Nephron (organoid): ENCODE data around the gene PRKG1.

Experiments
- H3K27ac Mint-ChIP-seq, 3 experiments: 2 replicates each; pipeline ENCODE4 v1.8.0; 2020; ENCODE audit warnings: mixed read lengths in 3 of 3, mild to moderate bottlenecking in 2 of 3, moderate library complexity in 1 of 3
- H3K27me3 Mint-ChIP-seq: 2 replicates; pipeline ENCODE4 v1.8.0; 2021; ENCODE audit warnings: low read depth, mild to moderate bottlenecking, moderate library complexity, mixed read lengths
- H3K36me3 Mint-ChIP-seq: 2 replicates; pipeline ENCODE4 v1.8.0; 2020; ENCODE audit warnings: low read depth, mixed read lengths
- H3K4me1 Mint-ChIP-seq: 2 replicates; pipeline ENCODE4 v1.8.0; 2020; ENCODE audit warnings: mixed read lengths
- H3K4me3 Mint-ChIP-seq, 3 experiments: 2 replicates each; pipeline ENCODE4 v1.8.0; 2020; ENCODE audit warnings: mild to moderate bottlenecking in 3 of 3, mixed read lengths in 3 of 3, moderate library complexity in 2 of 3
- H3K9me3 Mint-ChIP-seq: 2 replicates; pipeline ENCODE4 v1.8.0; 2020; ENCODE audit warnings: mixed read lengths
- TF ChIP-seq, protein P1 (sequence below), 3 experiments: fragments of 200-600 bp; sonication (generic); IDR thresholded peaks; one replicate each; pipeline ENCODE4 v1.5.0; 2021; ENCODE audit warnings: antibody characterized with exemption in 3 of 3; ENCODE audit not compliant: unreplicated experiment in 3 of 3

The PRKG1 gene

GRCh38 chr10:52185256-52185655 lies 1111.0 kb downstream of the PRKG1 start:
- H3K4me1 Mint-ChIP-seq, result no peaks in the 10 kb centered on the region
- H3K27me3 Mint-ChIP-seq, result no peaks in the 10 kb centered on the region
- H3K4me3 Mint-ChIP-seq, result no peak overlapping the region
- peaks cover 4% of the 10 kb centered on the region for H3K36me3 Mint-ChIP-seq
- peaks cover 7% of the 10 kb centered on the region for H3K9me3 Mint-ChIP-seq
- TF ChIP-seq, protein P1, sequence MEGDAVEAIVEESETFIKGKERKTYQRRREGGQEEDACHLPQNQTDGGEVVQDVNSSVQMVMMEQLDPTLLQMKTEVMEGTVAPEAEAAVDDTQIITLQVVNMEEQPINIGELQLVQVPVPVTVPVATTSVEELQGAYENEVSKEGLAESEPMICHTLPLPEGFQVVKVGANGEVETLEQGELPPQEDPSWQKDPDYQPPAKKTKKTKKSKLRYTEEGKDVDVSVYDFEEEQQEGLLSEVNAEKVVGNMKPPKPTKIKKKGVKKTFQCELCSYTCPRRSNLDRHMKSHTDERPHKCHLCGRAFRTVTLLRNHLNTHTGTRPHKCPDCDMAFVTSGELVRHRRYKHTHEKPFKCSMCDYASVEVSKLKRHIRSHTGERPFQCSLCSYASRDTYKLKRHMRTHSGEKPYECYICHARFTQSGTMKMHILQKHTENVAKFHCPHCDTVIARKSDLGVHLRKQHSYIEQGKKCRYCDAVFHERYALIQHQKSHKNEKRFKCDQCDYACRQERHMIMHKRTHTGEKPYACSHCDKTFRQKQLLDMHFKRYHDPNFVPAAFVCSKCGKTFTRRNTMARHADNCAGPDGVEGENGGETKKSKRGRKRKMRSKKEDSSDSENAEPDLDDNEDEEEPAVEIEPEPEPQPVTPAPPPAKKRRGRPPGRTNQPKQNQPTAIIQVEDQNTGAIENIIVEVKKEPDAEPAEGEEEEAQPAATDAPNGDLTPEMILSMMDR (IDR thresholded peaks at IDR 0.05; ENCODE audit: unreplicated experiment in 3 of 3), result no peak
- no peak overlapping the region for H3K27ac Mint-ChIP-seq

GRCh38 chr10:52187521-52188258 lies 1113.4 kb downstream of the PRKG1 start:
- Mint-ChIP-seq H3K27ac (no peak overlapping the region), H3K27me3 (no peaks in the 10 kb centered on the region), H3K4me3 (no peak overlapping the region), H3K9me3 (peaks cover 2% of the 10 kb centered on the region), H3K36me3 (no peaks in the 10 kb centered on the region), H3K4me1 (no peaks in the 10 kb centered on the region)
- TF ChIP-seq, protein P1 (IDR thresholded peaks at IDR 0.05; ENCODE audit: unreplicated experiment in 3 of 3), result no peak

DNA sequence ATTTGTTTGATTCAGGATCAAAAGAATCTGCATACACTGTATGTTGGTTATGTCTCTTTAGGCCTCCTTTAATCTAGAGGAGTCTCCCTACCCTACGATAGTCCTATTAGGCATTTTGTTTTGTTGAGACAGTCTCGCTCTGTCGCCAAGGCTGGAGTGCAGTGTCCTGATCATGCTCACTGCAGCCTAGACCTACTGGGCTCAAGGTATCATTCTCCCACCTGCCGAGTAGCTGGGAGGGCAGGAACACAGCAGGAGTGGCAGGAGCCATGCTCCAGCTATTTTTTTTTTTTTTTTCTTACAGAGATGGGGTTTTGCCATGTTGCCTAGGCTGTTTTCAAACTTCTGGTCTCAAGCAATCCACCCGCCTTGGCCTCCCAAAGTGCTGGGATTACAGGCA lies 1116.8 kb downstream of the PRKG1 start:
- Mint-ChIP-seq H3K4me3 (no peak overlapping the region), H3K27ac (no peak overlapping the region), H3K4me1 (no peaks in the 10 kb centered on the region), H3K36me3 (no peaks in the 10 kb centered on the region), H3K27me3 (no peaks in the 10 kb centered on the region), H3K9me3 (no peaks in the 10 kb centered on the region)
- TF ChIP-seq, protein P1 (IDR thresholded peaks at IDR 0.05; ENCODE audit: unreplicated experiment in 3 of 3), result no peak

- Mint-ChIP-seq H3K36me3 (no peaks in the 10 kb centered on the region), H3K9me3 (no peaks in the 10 kb centered on the region), H3K4me3 (no peak overlapping the region), H3K4me1 (no peaks in the 10 kb centered on the region), H3K27me3 (no peaks in the 10 kb centered on the region), H3K27ac (no peak overlapping the region)
- TF ChIP-seq, protein P1 (IDR thresholded peaks at IDR 0.05; ENCODE audit: unreplicated experiment in 3 of 3), result no peak
Measured at GRCh38 chr10:52194191-52194590, 1119.9 kb downstream of the PRKG1 start.

DNA sequence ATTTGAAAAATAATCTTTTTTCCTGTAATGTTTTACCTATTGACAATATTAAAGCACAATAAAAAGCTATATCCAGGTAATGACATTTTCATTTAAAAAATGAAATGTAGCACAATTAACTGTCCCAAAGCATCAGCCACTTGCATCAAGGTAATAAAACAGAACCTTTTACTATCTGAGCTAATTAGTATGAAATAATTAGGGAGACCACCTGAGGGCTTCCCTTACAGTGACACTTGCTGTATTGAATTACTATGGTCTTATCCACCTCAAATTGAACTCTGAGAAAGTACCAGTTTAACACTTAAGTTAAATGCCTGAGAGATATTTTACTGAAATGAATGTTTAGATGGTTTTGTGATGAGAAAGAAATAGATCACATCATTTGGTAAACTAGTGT lies 1120.4 kb downstream of the PRKG1 start:
- no peaks in the 10 kb centered on the region for H3K4me1 Mint-ChIP-seq
- no peaks in the 10 kb centered on the region for H3K9me3 Mint-ChIP-seq
- no peak overlapping the region for H3K27ac Mint-ChIP-seq
- no peak overlapping the region for H3K4me3 Mint-ChIP-seq
- H3K27me3 Mint-ChIP-seq, result no peaks in the 10 kb centered on the region
- no peaks in the 10 kb centered on the region for H3K36me3 Mint-ChIP-seq
- TF ChIP-seq, protein P1 (IDR thresholded peaks at IDR 0.05; ENCODE audit: unreplicated experiment in 3 of 3), result no peak

DNA sequence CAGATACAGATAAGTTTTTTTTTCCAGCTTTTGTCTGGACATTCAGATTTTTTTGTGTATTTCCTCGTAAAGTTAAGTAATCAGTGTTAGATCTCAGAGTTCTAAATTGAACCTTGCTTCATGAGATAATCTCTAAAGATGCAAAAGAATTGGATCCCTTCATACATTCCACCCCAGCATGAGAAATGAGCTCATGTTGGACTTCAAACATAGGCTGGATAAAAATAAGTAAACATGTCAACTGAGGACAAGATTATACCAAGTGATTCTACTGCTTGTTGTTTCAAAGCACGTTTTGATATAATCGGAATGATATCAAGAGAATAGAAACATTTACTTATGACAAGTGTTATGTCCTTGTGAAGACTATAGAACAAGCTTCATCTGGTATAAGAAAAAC lies 1122.8 kb downstream of the PRKG1 start:
- H3K27ac Mint-ChIP-seq, result peak overlapping the region in 1 of 3 experiments; percentile 74
- H3K4me1 Mint-ChIP-seq, result no peaks in the 10 kb centered on the region
- no peaks in the 10 kb centered on the region for H3K27me3 Mint-ChIP-seq
- no peaks in the 10 kb centered on the region for H3K36me3 Mint-ChIP-seq
- TF ChIP-seq, protein P1 (IDR thresholded peaks at IDR 0.05; ENCODE audit: unreplicated experiment in 3 of 3), result no peak
- H3K9me3 Mint-ChIP-seq, result no peaks in the 10 kb centered on the region
- no peak overlapping the region for H3K4me3 Mint-ChIP-seq
